CD14-positive monocyte (primary cell): ENCODE results near the gene KIF25. TPM values are rescaled to one million over a fixed set of nuclear protein-coding genes. Genes with fewer than 3 reads are reported as not detected.

Experiments
- DNase-seq, 3 donors: peaks; one replicate each; pipeline ENCODE4 v3.0.0-alpha.2; 2011 to 2022
- H2AFZ ChIP-seq: 2 replicates; pipeline ENCODE4 v1.6.0; 2012; ENCODE audit warnings: mild to moderate bottlenecking, low read depth, low read length, inconsistent platforms; ENCODE audit not compliant: insufficient read depth, poor library complexity, severe bottlenecking
- H3K27ac ChIP-seq, 2 donors: 1 replicate in 1 of 2; 2 replicates in 1 of 2; pipeline ENCODE4 v1.5.1; 2012 to 2013; ENCODE audit warnings: low read length in 2 of 2, control low read depth in 1 of 2, inconsistent platforms in 1 of 2, low read depth in 1 of 2, mild to moderate bottlenecking in 1 of 2
- H3K27me3 ChIP-seq, 2 donors: one replicate each; pipeline versions ENCODE4 v1.6.0 to v1.6.1; 2011 to 2013; ENCODE audit warnings: low read length in 2 of 2; ENCODE audit not compliant: control insufficient read depth in 2 of 2, insufficient read depth in 2 of 2
- H3K36me3 ChIP-seq, 2 donors: replicated peaks in 1 of 2; 1 replicate in 1 of 2; 2 replicates in 1 of 2; pipeline versions ENCODE4 v1.5.1 to v1.6.1; 2012 to 2013; ENCODE audit warnings: low read length in 2 of 2, control low read depth in 1 of 2, inconsistent platforms in 1 of 2, mild to moderate bottlenecking in 1 of 2; ENCODE audit not compliant: insufficient read depth in 2 of 2, control insufficient read depth in 1 of 2
- H3K4me1 ChIP-seq, 2 donors: 1 replicate in 1 of 2; 2 replicates in 1 of 2; pipeline versions ENCODE4 v1.5.1 to v1.6.1; 2012 to 2013; ENCODE audit warnings: low read length in 2 of 2, control low read depth in 1 of 2, inconsistent platforms in 1 of 2, mild to moderate bottlenecking in 1 of 2, moderate library complexity in 1 of 2; ENCODE audit not compliant: insufficient read depth in 2 of 2, control insufficient read depth in 1 of 2
- H3K4me2 ChIP-seq: replicated peaks from 2 replicates; pipeline ENCODE3; 2012; ENCODE audit warnings: low read length, moderate library complexity, mild to moderate bottlenecking; ENCODE audit not compliant: poor library complexity, severe bottlenecking; ENCODE audit errors: extremely low read depth
- H3K4me3 ChIP-seq, 3 experiments: fragments of 200-600 bp in 1 of 3; sonication (generic) in 1 of 3; replicated peaks in 1 of 3; 1 replicate in 2 of 3; 2 replicates in 1 of 3; pipeline ENCODE4 v1.5.1; 2011 to 2013; ENCODE audit warnings: low read length in 3 of 3, mild to moderate bottlenecking in 3 of 3, control low read depth in 2 of 3, low read depth in 2 of 3, inconsistent platforms in 1 of 3, moderate library complexity in 1 of 3
- H3K79me2 ChIP-seq: 2 replicates; pipeline ENCODE4 v1.6.0; 2012; ENCODE audit warnings: mild to moderate bottlenecking, control low read depth, inconsistent platforms, low read length, moderate library complexity; ENCODE audit not compliant: insufficient read depth
- H3K9ac ChIP-seq: 2 replicates; pipeline ENCODE4 v1.6.0; 2017; ENCODE audit warnings: low read length, mild to moderate bottlenecking; ENCODE audit not compliant: insufficient read depth, poor library complexity, severe bottlenecking
- H3K9me3 ChIP-seq, 2 donors: replicated peaks in 1 of 2; 1 replicate in 1 of 2; 2 replicates in 1 of 2; pipeline versions ENCODE4 v1.5.1 to v1.6.1; 2012 to 2013; ENCODE audit warnings: low read length in 2 of 2, control low read depth in 1 of 2; ENCODE audit not compliant: control insufficient read depth in 1 of 2, insufficient read depth in 1 of 2
- H4K20me1 ChIP-seq: 2 replicates; pipeline ENCODE4 v1.6.0; 2012; ENCODE audit warnings: mild to moderate bottlenecking, low read length, control low read depth, moderate library complexity; ENCODE audit not compliant: insufficient read depth
- H3K27ac Mint-ChIP-seq, 7 donors: one replicate each; pipeline ENCODE4 v1.8.0; 2020; ENCODE audit warnings: mild to moderate bottlenecking in 7 of 7, mixed read lengths in 7 of 7, moderate library complexity in 6 of 7, inconsistent platforms in 2 of 7
- H3K27me3 Mint-ChIP-seq, 3 donors: one replicate each; pipeline ENCODE4 v1.8.0; 2021 to 2022; ENCODE audit warnings: low read depth in 3 of 3, mild to moderate bottlenecking in 3 of 3, mixed read lengths in 3 of 3, moderate library complexity in 3 of 3, inconsistent platforms in 1 of 3
- H3K36me3 Mint-ChIP-seq, 2 donors: one replicate each; pipeline ENCODE4 v1.8.0; 2020; ENCODE audit warnings: mixed read lengths in 2 of 2, inconsistent platforms in 1 of 2, mild to moderate bottlenecking in 1 of 2
- H3K4me1 Mint-ChIP-seq: one replicate; pipeline ENCODE4 v1.8.0; 2020; ENCODE audit warnings: mild to moderate bottlenecking, mixed read lengths
- H3K4me3 Mint-ChIP-seq, 2 donors: one replicate each; pipeline ENCODE4 v1.8.0; 2020; ENCODE audit warnings: mild to moderate bottlenecking in 2 of 2, mixed read lengths in 2 of 2, moderate library complexity in 1 of 2
- H3K9me3 Mint-ChIP-seq, 7 donors: one replicate each; pipeline ENCODE4 v1.8.0; 2020 to 2022; ENCODE audit warnings: mixed read lengths in 7 of 7, mild to moderate bottlenecking in 6 of 7, moderate library complexity in 6 of 7, inconsistent platforms in 2 of 7
- CTCF ChIP-seq: fragments of 200-600 bp; IDR thresholded peaks from one replicate; pipeline ENCODE4 v1.8.0; 2022; ENCODE audit warnings: antibody characterized with exemption, mild to moderate bottlenecking
- WGBS: methylation state at CpG from one replicate; pipeline ENCODE4 v1.1.5; 2013; ENCODE audit warnings: missing lambda C conversion rate; ENCODE audit not compliant: insufficient coverage; 5-methylcytosine and 5-hydroxymethylcytosine counted together
- intact Hi-C, 2 donors: fragments of 100-400 bp; cut with micrococcal nuclease; formaldehyde crosslinking; loops; one replicate each; pipeline versions ENCODE4 v1.15.0 to v1.15.1; 2023
- polyA plus RNA-seq, 3 donors: library from polyadenylated mRNA; depleted of rRNA in 1 of 3; unstranded in 2 of 3; stranded (reverse) in 1 of 3; fragments of 300-500 nt in 2 of 3; fragments of >200 nt in 1 of 3; fragmentation: Illumina TruSeq in 2 of 3; gene quantifications; 1 replicate in 2 of 3; 2 replicates in 1 of 3; pipeline ENCODE4 v1.2.3, GENCODE V29; 2012 to 2021

The KIF25 gene
- polyA plus RNA-seq, 3 donors = not detected

GRCh38 chr6:168090064-168090690 is 92.7 kb downstream of the KIF25 start:
- Histone ChIP-seq H3K79me2 (no peaks in the 10 kb centered on the region), H2AFZ (no peak overlapping the region), H3K4me1 (no peaks in the 10 kb centered on the region), H3K9me3 (peaks cover 0 to 10% of the 10 kb centered on the region in 2 donors), H3K9ac (no peak overlapping the region), H4K20me1 (no peaks in the 10 kb centered on the region), H3K36me3 (no peaks in the 10 kb centered on the region), H3K4me2 (no peak overlapping the region), H3K4me3 (no peak overlapping the region), H3K27ac (no peak overlapping the region), H3K27me3 (no peaks in the 10 kb centered on the region)
- intact Hi-C loops = no loop called here
- Mint-ChIP-seq H3K4me3 (no peak overlapping the region), H3K9me3 (peaks cover 0 to 11% (median 3%) of the 10 kb centered on the region in 7 donors), H3K27me3 (peaks cover 2 to 5% (median 3%) of the 10 kb centered on the region in 3 donors), H3K27ac (no peak overlapping the region), H3K36me3 (no peaks in the 10 kb centered on the region), H3K4me1 (no peaks in the 10 kb centered on the region)
- 79% methylated on average over 14 of the region's 16 CpGs for whole genome bisulfite sequencing
- no peak for TF ChIP-seq CTCF
- no peak for DNase-seq

GRCh38 chr6:168090706-168091105 is 93.2 kb downstream of the KIF25 start:
- WGBS = 85% methylated on average over 11 of the region's 17 CpGs
- Mint-ChIP-seq H3K4me3 (no peak overlapping the region), H3K9me3 (peaks cover 0 to 11% (median 3%) of the 10 kb centered on the region in 7 donors), H3K27ac (no peak overlapping the region), H3K4me1 (no peaks in the 10 kb centered on the region), H3K36me3 (no peaks in the 10 kb centered on the region), H3K27me3 (peaks cover 2 to 5% (median 3%) of the 10 kb centered on the region in 3 donors)
- Histone ChIP-seq H2AFZ (no peak overlapping the region), H3K9ac (no peak overlapping the region), H3K4me1 (no peaks in the 10 kb centered on the region), H3K4me3 (no peak overlapping the region), H3K4me2 (no peak overlapping the region), H3K36me3 (no peaks in the 10 kb centered on the region), H3K9me3 (peaks cover 0 to 10% of the 10 kb centered on the region in 2 donors), H3K79me2 (no peaks in the 10 kb centered on the region), H3K27ac (no peak overlapping the region), H4K20me1 (no peaks in the 10 kb centered on the region), H3K27me3 (no peaks in the 10 kb centered on the region)
- DNase-seq = no peak
- no peak for TF ChIP-seq CTCF
- intact Hi-C loops = no loop called here
